Gastroesophageal sphincter (tissue), 3 donors: Measurements from ENCODE around the gene EBLN2.

Source experiments
- CTCF ChIP-seq, 4 experiments: fragments of 200-600 bp in 2 of 4; fragments of 450-650 bp in 2 of 4; sonication (generic) in 1 of 4; IDR thresholded peaks; one replicate each; pipeline ENCODE4 v1.5.1; 2017 to 2019; ENCODE audit warnings: antibody characterized with exemption in 4 of 4, mild to moderate bottlenecking in 2 of 4, moderate library complexity in 2 of 4
- POLR2AphosphoS5 ChIP-seq: sonication (generic); formaldehyde crosslinking; IDR thresholded peaks from one replicate; pipeline ENCODE4 v1.6.1; 2017; ENCODE audit warnings: antibody characterized with exemption

- no peak for TF ChIP-seq CTCF (IDR thresholded peaks at IDR 0.05)
- TF ChIP-seq POLR2AphosphoS5: no peak
These were observed 40.1 kb upstream of the EBLN2 start for GRCh38 chr3:73021301-73021835.
